ENCODE results near the gene IFIT3.

DNA sequence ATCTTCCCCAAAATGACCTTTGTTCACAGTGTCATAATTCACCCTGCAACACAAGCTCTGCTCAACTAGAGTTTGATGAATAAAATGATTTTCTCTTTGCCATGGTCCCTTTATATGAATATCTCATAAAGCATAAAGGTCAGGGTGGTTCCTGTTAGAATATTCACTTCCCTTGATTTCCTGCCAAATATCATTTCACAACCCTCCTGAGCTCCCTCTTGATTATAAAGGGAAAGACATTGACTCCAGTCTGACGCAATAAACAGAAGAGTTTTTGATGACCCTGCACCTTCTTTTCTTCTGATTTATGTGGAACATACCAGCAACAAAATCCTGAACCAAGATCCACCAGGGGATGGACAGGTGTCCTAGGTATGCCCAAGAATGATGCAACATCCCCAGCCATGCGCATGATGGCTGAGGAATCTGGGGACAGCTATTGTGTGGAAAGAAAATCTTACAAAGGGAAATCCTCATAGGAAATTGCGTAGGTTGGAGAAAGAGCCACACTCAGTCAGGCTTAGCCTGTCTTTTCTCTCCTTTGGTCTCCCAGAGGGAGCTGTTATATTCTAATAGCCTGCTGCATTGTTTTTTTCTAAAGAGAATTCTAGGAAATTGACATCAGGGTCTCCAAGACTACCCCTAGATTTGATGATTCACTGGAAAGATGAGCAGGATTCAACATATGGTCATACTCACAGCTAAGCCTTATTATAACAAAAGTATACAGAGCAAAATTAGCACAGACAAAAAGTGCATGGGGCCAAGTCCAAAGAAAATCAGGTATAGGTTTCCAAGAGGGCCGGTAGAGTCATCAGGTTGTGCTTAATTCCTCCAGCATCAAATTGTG lies 18.8 kb downstream of the IFIT3 start:
- TF ChIP-seq, protein P1, sequence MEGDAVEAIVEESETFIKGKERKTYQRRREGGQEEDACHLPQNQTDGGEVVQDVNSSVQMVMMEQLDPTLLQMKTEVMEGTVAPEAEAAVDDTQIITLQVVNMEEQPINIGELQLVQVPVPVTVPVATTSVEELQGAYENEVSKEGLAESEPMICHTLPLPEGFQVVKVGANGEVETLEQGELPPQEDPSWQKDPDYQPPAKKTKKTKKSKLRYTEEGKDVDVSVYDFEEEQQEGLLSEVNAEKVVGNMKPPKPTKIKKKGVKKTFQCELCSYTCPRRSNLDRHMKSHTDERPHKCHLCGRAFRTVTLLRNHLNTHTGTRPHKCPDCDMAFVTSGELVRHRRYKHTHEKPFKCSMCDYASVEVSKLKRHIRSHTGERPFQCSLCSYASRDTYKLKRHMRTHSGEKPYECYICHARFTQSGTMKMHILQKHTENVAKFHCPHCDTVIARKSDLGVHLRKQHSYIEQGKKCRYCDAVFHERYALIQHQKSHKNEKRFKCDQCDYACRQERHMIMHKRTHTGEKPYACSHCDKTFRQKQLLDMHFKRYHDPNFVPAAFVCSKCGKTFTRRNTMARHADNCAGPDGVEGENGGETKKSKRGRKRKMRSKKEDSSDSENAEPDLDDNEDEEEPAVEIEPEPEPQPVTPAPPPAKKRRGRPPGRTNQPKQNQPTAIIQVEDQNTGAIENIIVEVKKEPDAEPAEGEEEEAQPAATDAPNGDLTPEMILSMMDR (conservative IDR thresholded peaks at IDR 0.05), result no peak
- no peak for TF ChIP-seq EZH2 (IDR thresholded peaks at IDR 0.05; ENCODE audit: low read depth)
